Peyer's patch (tissue), 4 donors: ENCODE data around the gene TOMM70. TPM values are rescaled to one million over a fixed set of nuclear protein-coding genes. Genes with fewer than 3 reads are reported as not detected.

ENCODE experiments used
- DNase-seq, 3 donors: peaks; one replicate each; pipeline ENCODE4 v3.0.0-alpha.2; 2017 to 2019
- H3K27ac ChIP-seq, 4 donors: fragments of 200-600 bp; sonication (generic); one replicate each; pipeline ENCODE4 v1.5.1; 2016 to 2019
- H3K27me3 ChIP-seq, 2 donors: fragments of 200-600 bp; sonication (generic); one replicate each; pipeline ENCODE4 v1.5.1; 2019
- H3K36me3 ChIP-seq, 3 donors: fragments of 200-600 bp; sonication (generic); one replicate each; pipeline ENCODE4 v1.5.1; 2016 to 2019
- H3K4me1 ChIP-seq, 4 donors: fragments of 200-600 bp; sonication (generic); one replicate each; pipeline ENCODE4 v1.5.1; 2016 to 2019
- H3K4me3 ChIP-seq, 4 donors: fragments of 200-600 bp; sonication (generic); 1 replicate in 3 of 4; 2 replicates in 1 of 4; pipeline ENCODE4 v1.5.1; 2016 to 2019; ENCODE audit warnings: mild to moderate bottlenecking in 1 of 4
- H3K9me3 ChIP-seq, 4 donors: fragments of 200-600 bp; sonication (generic); one replicate each; pipeline ENCODE4 v1.5.1; 2016 to 2019; ENCODE audit warnings: mild to moderate bottlenecking in 1 of 4
- CTCF ChIP-seq, 6 experiments: fragments of 450-650 bp in 4 of 6; fragments of 200-600 bp in 2 of 6; sonication (generic) in 1 of 6; IDR thresholded peaks; one replicate each; pipeline ENCODE4 v1.5.1; 2017 to 2019; ENCODE audit warnings: antibody characterized with exemption in 6 of 6, mild to moderate bottlenecking in 3 of 6, moderate library complexity in 1 of 6
- POLR2A ChIP-seq, 2 donors: fragments of 450-650 bp; IDR thresholded peaks; one replicate each; pipeline ENCODE4 v1.5.1; 2017; ENCODE audit warnings: antibody characterized with exemption in 2 of 2, mild to moderate bottlenecking in 2 of 2, moderate library complexity in 2 of 2
- total RNA-seq, 4 donors: library from RNA; depleted of rRNA; stranded (reverse); fragments of >200 nt; gene quantifications; one replicate each; pipeline ENCODE4 v1.1.0, GENCODE V29; 2016

Gene TOMM70
- total RNA-seq, 4 donors from 2014 or later = 25.0 to 34.2 (median 32.4) TPM

GRCh38 chr3:100438623-100438974, 37.7 kb upstream of the TOMM70 start:
- no peaks in the 10 kb centered on the region for H3K27me3 ChIP-seq
- no peak for TF ChIP-seq POLR2A (IDR thresholded peaks at IDR 0.05)
- TF ChIP-seq CTCF (IDR thresholded peaks at IDR 0.05) = no peak
- H3K36me3 ChIP-seq = no peaks in the 10 kb centered on the region
- no peak for DNase-seq
- H3K4me1 ChIP-seq = no peaks in the 10 kb centered on the region
- H3K27ac ChIP-seq = no peak overlapping the region
- H3K4me3 ChIP-seq = no peak overlapping the region
- no peaks in the 10 kb centered on the region for H3K9me3 ChIP-seq

- Histone ChIP-seq H3K27me3 (no peaks in the 10 kb centered on the region), H3K27ac (no peak overlapping the region)
- DNase-seq = no peak
These were observed 37.1 kb upstream of the TOMM70 start for GRCh38 chr3:100437721-100438622.

DNA sequence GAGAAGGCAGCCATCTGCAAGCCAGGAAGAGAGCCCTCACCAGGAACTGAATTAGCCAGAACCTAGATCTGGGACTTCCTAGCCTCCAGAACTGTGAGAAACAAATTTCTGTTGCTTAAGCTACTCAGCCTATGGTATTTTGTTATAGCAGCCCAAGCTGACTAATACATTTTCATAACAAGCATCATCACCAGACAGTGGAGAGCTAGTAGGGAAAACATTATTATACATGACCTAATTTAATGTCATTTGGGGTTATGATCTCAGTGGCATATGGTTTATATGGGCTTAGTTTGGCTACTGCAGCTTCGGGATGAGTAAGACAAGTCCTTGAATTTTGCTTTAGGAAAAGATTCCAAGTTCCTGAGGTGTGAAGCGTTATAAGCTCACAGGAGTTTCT, 36.1 kb upstream of the TOMM70 start:
- H3K4me1 ChIP-seq = no peaks in the 10 kb centered on the region
- H3K9me3 ChIP-seq = no peaks in the 10 kb centered on the region
- no peak overlapping the region for H3K4me3 ChIP-seq
- no peaks in the 10 kb centered on the region for H3K36me3 ChIP-seq
- no peak overlapping the region for H3K27ac ChIP-seq
- H3K27me3 ChIP-seq = no peaks in the 10 kb centered on the region
- TF ChIP-seq POLR2A (IDR thresholded peaks at IDR 0.05) (no peak), CTCF (IDR thresholded peaks at IDR 0.05) (no peak)
- DNase-seq = no peak

More at GRCh38 chr3:100437721-100438622, 37.1 kb upstream of the TOMM70 start:
- TF ChIP-seq CTCF (IDR thresholded peaks at IDR 0.05) (no peak), POLR2A (IDR thresholded peaks at IDR 0.05) (no peak)
- Histone ChIP-seq H3K9me3 (no peaks in the 10 kb centered on the region), H3K4me1 (no peaks in the 10 kb centered on the region), H3K4me3 (no peak overlapping the region), H3K36me3 (no peaks in the 10 kb centered on the region)

DNA sequence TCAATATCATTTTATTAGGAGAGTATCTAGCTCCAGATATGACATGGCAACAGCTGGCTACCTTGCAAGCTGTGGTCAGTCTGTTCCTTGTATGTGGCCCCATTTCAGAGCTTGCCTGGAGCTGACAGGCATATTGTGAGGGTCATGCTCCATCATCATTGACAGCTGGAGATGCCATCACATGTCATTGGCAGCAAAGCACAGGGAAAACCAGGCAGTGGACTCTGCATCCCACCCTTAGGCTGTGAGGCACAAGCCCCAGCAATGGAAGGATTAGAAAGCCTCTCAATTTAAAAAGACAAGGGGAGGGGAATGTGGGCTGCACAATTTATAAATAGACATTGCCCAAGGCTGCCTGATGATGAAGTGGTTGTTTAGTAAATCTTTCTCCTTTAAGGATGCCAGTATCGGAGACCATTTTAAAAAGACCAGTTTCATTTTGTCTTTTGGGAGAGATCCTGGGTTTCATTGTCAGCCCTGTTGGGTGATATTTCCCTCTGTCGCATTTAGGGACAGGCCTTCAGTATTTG, 28.4 kb upstream of the TOMM70 start:
- no peaks in the 10 kb centered on the region for H3K4me1 ChIP-seq
- TF ChIP-seq POLR2A (IDR thresholded peaks at IDR 0.05) (no peak), CTCF (IDR thresholded peaks at IDR 0.05) (no peak)
- no peaks in the 10 kb centered on the region for H3K36me3 ChIP-seq
- no peaks in the 10 kb centered on the region for H3K9me3 ChIP-seq
- no peak overlapping the region for H3K27ac ChIP-seq
- H3K4me3 ChIP-seq = no peak overlapping the region
- DNase-seq = no peak
- no peaks in the 10 kb centered on the region for H3K27me3 ChIP-seq

DNA sequence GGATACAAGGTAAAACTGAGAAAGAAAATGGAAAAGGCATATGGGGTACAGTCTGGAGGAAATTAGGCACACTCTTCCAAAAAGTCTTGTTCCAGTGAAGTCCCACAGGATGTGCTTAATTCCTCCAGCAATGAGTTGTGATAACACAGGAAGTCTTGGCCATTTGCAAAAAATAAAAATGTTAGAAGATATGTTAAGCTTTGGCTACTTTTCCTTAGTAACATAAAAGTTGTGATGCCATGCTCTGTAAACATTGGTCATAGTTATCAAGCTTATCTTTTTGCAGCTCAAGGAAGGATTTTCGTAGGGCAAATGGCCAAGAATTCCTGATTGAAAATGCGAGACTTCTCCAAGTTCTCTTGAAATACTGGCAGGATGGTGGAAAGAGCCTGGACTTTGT, 26.8 kb upstream of the TOMM70 start:
- DNase-seq = no peak
- Histone ChIP-seq H3K4me3 (no peak overlapping the region), H3K27ac (no peak overlapping the region), H3K4me1 (no peaks in the 10 kb centered on the region), H3K27me3 (no peaks in the 10 kb centered on the region), H3K9me3 (no peaks in the 10 kb centered on the region), H3K36me3 (no peaks in the 10 kb centered on the region)
- TF ChIP-seq POLR2A (IDR thresholded peaks at IDR 0.05) = no peak
- no peak for TF ChIP-seq CTCF (IDR thresholded peaks at IDR 0.05)
